Progenitor cell of endocrine pancreas (in vitro differentiated cells): ENCODE data around the gene ERCC3. TPM values are rescaled to one million over a fixed set of nuclear protein-coding genes. Genes with fewer than 3 reads are reported as not detected.
"Not testable (repeated sequence)": the region's sequence is repeated elsewhere in the genome, so short reads cannot be mapped to it uniquely, and the experiment has no call there.

ENCODE experiments used
- DNase-seq: peaks from one replicate; pipeline ENCODE4 v3.0.0; 2021; ENCODE audit warnings: low spot score; ENCODE audit not compliant: unreplicated experiment
- H3K27ac Mint-ChIP-seq: 2 replicates; pipeline ENCODE4 v1.8.0; 2021; ENCODE audit warnings: mild to moderate bottlenecking, moderate library complexity, mixed read lengths
- H3K27me3 Mint-ChIP-seq: 2 replicates; pipeline ENCODE4 v1.8.0; 2021; ENCODE audit warnings: mixed read lengths
- H3K36me3 Mint-ChIP-seq: 2 replicates; pipeline ENCODE4 v1.8.0; 2022; ENCODE audit warnings: mixed read lengths; ENCODE audit not compliant: insufficient read depth
- H3K4me1 Mint-ChIP-seq: 2 replicates; pipeline ENCODE4 v1.8.0; 2021; ENCODE audit warnings: low read depth, mixed read lengths
- H3K4me3 Mint-ChIP-seq: 2 replicates; pipeline ENCODE4 v1.8.0; 2021; ENCODE audit warnings: low read depth, mild to moderate bottlenecking, moderate library complexity, mixed read lengths
- H3K9me3 Mint-ChIP-seq: 2 replicates; pipeline ENCODE4 v1.8.0; 2021; ENCODE audit warnings: low read depth, mixed read lengths
- total RNA-seq: library from RNA; stranded (reverse); gene quantifications from 2 replicates; pipeline ENCODE4 v1.2.1, GENCODE V29; 2021
- TF ChIP-seq, protein P1 (sequence below): fragments of 200-600 bp; sonication (generic); IDR thresholded peaks from one replicate; pipeline ENCODE4 v1.5.0; 2021; ENCODE audit warnings: antibody characterized with exemption, mild to moderate bottlenecking; ENCODE audit not compliant: unreplicated experiment

Gene ERCC3
- total RNA-seq, 1 donor from 2014 or later: 65.8 TPM

DNA sequence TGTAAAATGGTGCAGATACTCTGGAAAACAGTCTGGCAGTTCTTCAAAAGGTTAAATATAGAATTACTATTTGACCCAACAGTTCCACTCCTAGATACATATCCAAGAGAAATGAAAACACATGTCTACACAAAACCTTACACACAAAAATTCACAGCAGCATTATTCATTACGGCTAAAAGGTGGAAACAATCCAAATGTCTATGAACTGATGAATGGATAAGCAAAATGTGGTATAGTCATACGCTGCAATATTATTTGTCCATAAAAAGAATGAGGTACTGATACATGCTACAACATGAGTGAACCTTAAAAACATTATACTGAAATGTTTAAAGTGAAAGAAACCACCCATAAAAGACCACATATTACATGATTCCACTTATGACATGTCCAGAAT, 77.8 kb downstream of the ERCC3 start:
- DNase-seq: no peak
- Mint-ChIP-seq H3K9me3 (peaks cover 9% of the 10 kb centered on the region), H3K36me3 (peaks cover 4% of the 10 kb centered on the region), H3K4me3 (no peak overlapping the region), H3K27ac (no peak overlapping the region), H3K4me1 (peaks cover 11% of the 10 kb centered on the region), H3K27me3 (peaks cover 8% of the 10 kb centered on the region)
- TF ChIP-seq, protein P1, sequence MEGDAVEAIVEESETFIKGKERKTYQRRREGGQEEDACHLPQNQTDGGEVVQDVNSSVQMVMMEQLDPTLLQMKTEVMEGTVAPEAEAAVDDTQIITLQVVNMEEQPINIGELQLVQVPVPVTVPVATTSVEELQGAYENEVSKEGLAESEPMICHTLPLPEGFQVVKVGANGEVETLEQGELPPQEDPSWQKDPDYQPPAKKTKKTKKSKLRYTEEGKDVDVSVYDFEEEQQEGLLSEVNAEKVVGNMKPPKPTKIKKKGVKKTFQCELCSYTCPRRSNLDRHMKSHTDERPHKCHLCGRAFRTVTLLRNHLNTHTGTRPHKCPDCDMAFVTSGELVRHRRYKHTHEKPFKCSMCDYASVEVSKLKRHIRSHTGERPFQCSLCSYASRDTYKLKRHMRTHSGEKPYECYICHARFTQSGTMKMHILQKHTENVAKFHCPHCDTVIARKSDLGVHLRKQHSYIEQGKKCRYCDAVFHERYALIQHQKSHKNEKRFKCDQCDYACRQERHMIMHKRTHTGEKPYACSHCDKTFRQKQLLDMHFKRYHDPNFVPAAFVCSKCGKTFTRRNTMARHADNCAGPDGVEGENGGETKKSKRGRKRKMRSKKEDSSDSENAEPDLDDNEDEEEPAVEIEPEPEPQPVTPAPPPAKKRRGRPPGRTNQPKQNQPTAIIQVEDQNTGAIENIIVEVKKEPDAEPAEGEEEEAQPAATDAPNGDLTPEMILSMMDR: no peak

DNA sequence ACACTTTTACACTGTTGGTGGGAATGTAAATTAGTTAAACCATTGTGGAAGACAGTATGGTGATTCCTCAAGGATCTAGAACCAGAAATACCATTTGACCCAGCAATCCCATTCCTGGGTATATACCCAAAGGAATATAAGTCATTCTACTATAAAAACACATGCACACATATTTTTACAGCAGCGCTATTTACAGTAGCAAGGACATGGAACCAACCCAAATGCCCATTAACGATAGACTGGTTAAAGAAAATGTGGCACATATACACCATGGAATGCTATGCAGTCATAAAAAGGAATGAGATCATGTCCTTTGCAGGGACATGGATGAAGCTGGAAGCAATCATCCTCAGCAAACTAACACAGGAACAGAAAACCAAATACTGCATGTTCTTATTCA, 79.7 kb downstream of the ERCC3 start:
- H3K36me3 Mint-ChIP-seq, H3K27me3 Mint-ChIP-seq, H3K27ac Mint-ChIP-seq, DNase-seq, H3K9me3 Mint-ChIP-seq, H3K4me3 Mint-ChIP-seq: not testable (repeated sequence)
- H3K4me1 Mint-ChIP-seq: peaks cover 10% of the 10 kb centered on the region

DNA sequence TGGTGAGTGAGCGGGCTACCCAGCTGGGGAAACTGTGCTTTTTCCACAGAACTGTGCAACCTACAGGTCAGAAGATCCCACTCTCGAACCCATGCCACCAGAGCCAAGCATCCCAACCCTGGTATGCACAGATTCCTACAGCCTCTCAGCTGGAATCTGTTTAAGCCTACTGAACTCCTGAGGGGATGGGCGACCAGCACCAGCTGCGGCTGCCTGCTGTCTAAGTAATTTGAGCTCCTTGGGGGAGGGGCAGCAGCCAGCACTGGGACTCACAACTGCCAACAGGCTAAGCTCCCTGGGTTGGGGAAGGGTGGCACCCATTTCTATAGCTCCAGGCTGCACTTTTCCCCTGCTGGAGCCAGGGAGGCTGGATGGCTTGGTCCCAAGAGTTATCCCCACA, 85.6 kb downstream of the ERCC3 start:
- H3K27me3 Mint-ChIP-seq: no peaks in the 10 kb centered on the region
- no peak for DNase-seq
- no peaks in the 10 kb centered on the region for H3K36me3 Mint-ChIP-seq
- H3K4me3 Mint-ChIP-seq: no peak overlapping the region
- H3K4me1 Mint-ChIP-seq: peaks cover 14% of the 10 kb centered on the region
- H3K9me3 Mint-ChIP-seq: peaks cover 2% of the 10 kb centered on the region
- TF ChIP-seq, protein P1: no peak
- no peak overlapping the region for H3K27ac Mint-ChIP-seq

Other genes starting within 250 kb of the ERCC3 start
- 65.5 and 66.0 TPM in 2 replicates for gene BIN1, start 187.0 kb downstream of the ERCC3 start, total RNA-seq
- gene CYP27C1, start 73.8 kb downstream of the ERCC3 start, total RNA-seq: 8.0 and 8.6 TPM in 2 replicates
- gene MAP3K2, start 93.8 kb upstream of the ERCC3 start, total RNA-seq: 33.9 and 34.5 TPM in 2 replicates
- 18.7 and 25.3 TPM in 2 replicates for gene PROC, start 124.3 kb upstream of the ERCC3 start, total RNA-seq
- 60.4 and 61.2 TPM in 2 replicates for gene IWS1, start 232.3 kb upstream of the ERCC3 start, total RNA-seq
- 0.64 TPM in 1 of 2 replicates, not detected in the other for gene MYO7B, start 241.5 kb upstream of the ERCC3 start, total RNA-seq